Measurements from ENCODE around the gene FEV. TPM values are rescaled to one million over a fixed set of nuclear protein-coding genes. Genes with fewer than 3 reads are reported as not detected.

Gene FEV
- total RNA-seq, 1 experiment from 2014 or later: not detected

DNA sequence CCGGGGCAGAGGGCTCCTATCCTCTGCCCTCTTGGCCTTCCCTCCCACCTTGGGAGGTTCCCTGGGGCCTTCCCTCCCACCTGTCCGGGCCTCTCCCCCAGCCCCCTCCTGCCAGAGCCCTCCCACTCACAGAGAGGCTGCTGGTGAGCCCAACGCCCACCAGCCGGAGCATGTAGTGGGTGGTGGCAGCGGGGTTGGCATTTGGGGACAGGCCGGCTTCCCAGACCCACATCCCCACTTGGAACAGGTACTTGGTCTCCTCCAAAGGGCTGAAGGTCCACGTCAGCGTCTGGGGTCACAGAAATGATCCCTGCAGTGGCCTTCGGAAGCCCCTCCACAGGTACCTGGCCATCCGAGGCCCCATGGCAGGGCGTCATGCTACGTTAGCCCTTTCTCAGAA is 37.1 kb upstream of the FEV start:
- no peak overlapping the region for H3K27ac ChIP-seq
- H3K4me1 ChIP-seq: no peaks in the 10 kb centered on the region
- no peaks in the 10 kb centered on the region for H3K9me3 ChIP-seq (replicated peaks)
- no peak overlapping the region for H3K4me3 ChIP-seq
- no peaks in the 10 kb centered on the region for H3K36me3 ChIP-seq
- no peak for DNase-seq
- H3K27me3 ChIP-seq: peaks cover 5% of the 10 kb centered on the region; the same call in 1 of the 2 replicates

DNA sequence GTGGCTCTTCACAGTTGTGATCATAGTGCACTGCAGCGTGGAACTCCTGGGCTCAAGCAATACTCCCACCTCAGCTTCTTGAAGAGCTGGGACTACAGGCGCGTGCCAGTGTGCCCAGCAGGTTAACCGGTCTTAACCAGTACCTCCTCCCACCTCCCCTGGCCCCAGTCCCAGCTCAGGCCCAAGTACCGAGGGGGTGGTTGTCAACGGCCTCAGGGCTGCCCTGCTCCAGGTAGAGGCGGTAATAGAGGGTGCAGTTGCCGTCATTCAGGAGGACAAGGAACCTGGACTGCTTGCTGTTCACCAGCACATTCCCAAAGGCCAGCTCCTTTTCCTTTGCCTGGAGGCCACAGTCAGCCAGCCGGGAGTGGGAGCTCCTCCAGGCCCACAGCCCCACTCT is 36.6 kb upstream of the FEV start:
- Histone ChIP-seq H3K27me3 (peaks cover 3% of the 10 kb centered on the region; the same call in 1 of the 2 replicates), H3K4me1 (no peaks in the 10 kb centered on the region), H3K27ac (no peak overlapping the region), H3K9me3 (replicated peaks) (no peaks in the 10 kb centered on the region), H3K4me3 (no peak overlapping the region), H3K36me3 (no peaks in the 10 kb centered on the region)
- DNase-seq: no peak

DNA sequence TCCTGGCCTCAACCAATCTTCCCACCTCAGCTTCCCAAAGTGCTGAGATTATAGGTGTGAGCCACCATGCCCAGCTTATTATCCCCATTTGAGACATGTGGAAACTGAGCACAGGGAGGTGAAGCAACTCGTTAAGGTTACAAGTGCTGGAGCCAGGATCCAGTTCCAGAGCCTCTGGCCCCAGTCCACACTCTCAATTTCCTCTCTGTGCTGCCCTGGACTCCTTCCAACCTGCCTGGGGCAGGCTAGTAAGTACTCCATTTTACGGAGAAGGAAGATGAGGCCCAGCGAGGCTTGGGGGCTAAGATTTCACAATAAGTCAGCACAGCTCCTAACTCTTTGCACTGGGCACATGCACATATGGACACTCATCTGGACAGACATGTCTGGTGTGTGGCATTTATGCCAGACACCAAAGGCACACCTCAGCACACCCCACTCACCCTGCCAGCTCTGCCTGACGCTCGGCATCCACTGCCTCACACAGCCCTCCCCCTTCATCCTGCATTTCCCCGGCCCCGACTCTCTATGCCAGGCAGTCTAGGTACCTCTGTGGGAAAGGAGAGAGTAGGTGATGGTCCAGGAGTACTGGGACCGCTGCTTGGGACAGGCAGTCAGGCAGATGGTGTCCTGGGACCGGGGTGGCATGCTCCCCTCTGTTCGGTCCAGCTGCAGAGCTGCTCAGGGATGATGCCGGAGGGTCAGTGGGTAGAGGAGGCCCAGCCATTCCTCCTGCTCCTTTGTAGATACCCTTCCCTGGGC is 35.8 kb upstream of the FEV start:
- H3K9me3 ChIP-seq (replicated peaks): no peaks in the 10 kb centered on the region
- DNase-seq: no peak
- no peak overlapping the region for H3K27ac ChIP-seq
- no peaks in the 10 kb centered on the region for H3K4me1 ChIP-seq
- no peak overlapping the region for H3K4me3 ChIP-seq
- H3K27me3 ChIP-seq: no peaks in the 10 kb centered on the region; the same call in 1 of the 2 replicates
- no peaks in the 10 kb centered on the region for H3K36me3 ChIP-seq

DNA sequence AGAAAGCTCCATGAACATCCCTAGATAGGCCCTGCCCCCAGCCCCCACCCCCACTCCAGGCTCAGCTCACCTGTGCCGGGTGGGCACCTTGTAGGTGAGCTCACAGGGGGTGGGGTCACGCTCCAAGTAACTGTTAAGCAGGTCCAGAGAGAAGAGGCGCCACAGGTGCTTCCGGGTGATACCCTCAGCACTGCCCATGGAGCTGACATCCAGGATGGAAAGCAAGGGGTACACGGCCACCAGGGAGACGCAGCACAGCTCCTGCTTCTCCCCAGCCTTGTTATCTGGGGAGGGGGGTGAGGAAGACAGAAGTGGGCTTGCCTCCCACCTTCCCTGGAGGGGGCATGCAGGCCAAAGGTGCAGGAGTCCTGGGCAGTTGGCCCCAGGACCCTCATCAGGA is 34.5 kb upstream of the FEV start:
- Histone ChIP-seq H3K4me3 (no peak overlapping the region), H3K27ac (no peak overlapping the region), H3K9me3 (replicated peaks) (no peaks in the 10 kb centered on the region), H3K27me3 (no peaks in the 10 kb centered on the region; the same call in 1 of the 2 replicates), H3K36me3 (no peaks in the 10 kb centered on the region), H3K4me1 (no peaks in the 10 kb centered on the region)
- DNase-seq: no peak

DNA sequence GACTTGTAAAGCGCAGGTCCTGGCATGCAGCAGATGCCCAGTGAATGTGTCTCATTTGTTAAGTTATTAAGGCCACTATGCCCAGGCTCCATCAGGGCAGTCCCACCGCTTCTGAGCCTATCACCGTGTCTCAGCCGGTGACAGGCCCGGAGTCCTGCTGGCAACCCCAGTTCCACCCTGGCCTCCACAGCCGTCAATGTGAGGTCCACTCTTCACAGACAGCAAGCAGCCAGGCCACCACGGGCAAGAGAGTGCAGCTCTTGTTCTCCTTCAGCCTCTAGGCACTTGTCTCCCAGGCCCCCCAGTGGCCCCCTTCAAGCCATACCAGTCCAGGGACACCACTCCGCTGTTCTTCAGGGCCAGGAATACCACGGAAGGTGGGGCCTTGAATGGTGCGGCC is 33.7 kb upstream of the FEV start:
- Histone ChIP-seq H3K4me3 (no peak overlapping the region), H3K27me3 (no peaks in the 10 kb centered on the region; the same call in 1 of the 2 replicates), H3K9me3 (replicated peaks) (no peaks in the 10 kb centered on the region), H3K36me3 (no peaks in the 10 kb centered on the region), H3K4me1 (no peaks in the 10 kb centered on the region), H3K27ac (no peak overlapping the region)
- no peak for DNase-seq

DNA sequence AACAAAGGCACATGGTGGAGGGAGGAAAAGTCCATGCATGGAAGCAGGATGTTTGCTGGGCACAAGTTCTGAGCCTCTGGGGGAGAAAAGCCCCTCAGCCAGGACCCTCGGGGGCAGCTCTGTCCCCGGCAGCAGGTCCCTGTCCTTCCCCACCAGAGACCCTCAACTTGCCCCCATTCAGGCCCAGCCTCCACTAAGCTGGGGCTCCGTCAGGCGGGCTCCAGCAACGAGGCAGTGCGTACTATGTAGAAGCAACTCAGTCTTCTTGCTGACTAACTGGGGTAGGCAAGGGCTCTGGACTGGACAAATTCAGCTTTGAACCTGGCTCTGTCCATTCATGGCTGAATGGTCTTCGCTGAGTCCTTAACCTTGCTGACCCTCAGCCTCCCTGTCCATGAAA is 33.3 kb upstream of the FEV start:
- DNase-seq: no peak
- Histone ChIP-seq H3K27me3 (no peaks in the 10 kb centered on the region; the same call in 1 of the 2 replicates), H3K4me3 (no peak overlapping the region), H3K9me3 (replicated peaks) (no peaks in the 10 kb centered on the region), H3K36me3 (no peaks in the 10 kb centered on the region), H3K4me1 (no peaks in the 10 kb centered on the region), H3K27ac (no peak overlapping the region)

DNA sequence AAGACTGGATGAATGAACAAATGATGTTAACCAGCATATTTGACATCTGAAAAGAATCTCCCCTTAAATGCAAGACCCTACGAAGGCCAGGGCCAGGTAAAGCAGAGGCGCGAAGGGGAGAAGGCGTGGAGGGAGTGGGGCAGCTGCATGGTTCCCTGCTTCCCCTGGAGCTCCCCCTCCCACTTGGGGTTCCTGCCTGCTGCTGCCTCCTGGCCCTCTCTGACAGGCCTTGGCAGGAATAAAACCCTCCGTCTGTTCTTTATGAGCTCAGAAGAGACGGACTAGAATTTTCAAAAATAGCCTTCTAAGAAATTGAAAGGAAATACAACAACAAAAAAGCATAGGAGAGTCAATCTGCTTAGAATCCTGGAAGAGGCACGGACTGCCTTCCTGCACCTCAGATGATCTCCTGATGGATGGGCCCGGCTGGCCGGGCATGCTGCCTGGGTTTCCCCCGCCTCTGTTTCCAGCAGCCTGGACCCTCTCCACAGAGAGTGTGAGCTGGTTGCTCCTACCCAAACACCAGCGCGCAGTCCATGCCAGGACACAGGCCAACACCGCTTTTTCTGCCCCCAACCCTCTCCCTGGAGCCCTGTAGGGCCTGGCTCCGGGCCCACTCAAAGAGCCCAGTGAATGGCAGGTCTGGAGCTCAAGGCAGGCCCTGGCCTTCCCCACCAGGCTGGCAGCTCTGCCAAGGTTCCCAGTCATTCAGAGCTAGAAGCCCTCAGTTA is 32.4 kb upstream of the FEV start:
- Histone ChIP-seq H3K4me3 (no peak overlapping the region), H3K36me3 (no peaks in the 10 kb centered on the region), H3K9me3 (replicated peaks) (no peaks in the 10 kb centered on the region), H3K27me3 (no peaks in the 10 kb centered on the region; the same call in 1 of the 2 replicates), H3K4me1 (no peaks in the 10 kb centered on the region), H3K27ac (no peak overlapping the region)
- no peak for DNase-seq

DNA sequence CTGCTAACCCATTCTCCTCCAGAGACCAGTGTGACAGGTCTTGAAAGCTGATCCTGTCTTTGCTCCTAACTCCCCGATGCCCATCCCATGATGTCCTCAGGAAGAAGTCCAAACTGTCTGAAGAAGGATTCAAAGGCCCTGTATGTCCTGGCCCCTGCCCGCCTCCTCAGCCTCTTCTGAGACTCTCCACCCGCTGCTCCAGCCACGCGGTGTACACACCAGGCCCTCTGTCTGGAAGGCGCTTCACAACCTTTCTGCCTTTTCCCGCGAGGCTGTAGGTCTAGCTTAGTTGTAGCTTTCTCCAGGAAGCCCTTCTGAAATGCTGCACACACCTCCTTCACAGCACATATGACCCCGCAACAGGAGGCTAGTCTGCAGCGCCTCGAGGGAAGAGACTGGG is 31.7 kb upstream of the FEV start:
- H3K4me3 ChIP-seq: no peak overlapping the region
- no peaks in the 10 kb centered on the region for H3K9me3 ChIP-seq (replicated peaks)
- no peaks in the 10 kb centered on the region; the same call in 1 of the 2 replicates for H3K27me3 ChIP-seq
- no peaks in the 10 kb centered on the region for H3K4me1 ChIP-seq
- no peak for DNase-seq
- H3K36me3 ChIP-seq: no peaks in the 10 kb centered on the region
- no peak overlapping the region for H3K27ac ChIP-seq

DNA sequence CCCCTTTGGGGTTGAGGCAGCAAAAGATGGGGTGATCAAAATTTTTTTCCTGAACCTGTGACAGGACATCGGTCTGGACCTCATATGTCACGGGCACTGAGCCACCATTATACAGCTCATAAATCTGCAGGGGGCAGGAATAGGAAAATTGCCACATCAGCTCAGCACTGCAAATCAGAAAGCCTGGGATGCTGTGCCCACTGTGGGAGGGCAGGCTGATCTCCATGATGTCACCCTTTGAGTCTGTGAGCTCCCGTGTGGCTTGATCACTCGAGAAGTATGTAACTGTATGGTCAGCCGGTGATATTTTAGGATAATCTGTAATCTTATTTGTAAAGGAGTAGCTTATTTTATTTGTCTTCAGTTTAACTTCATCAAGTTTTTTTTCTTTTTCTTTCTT is 25.9 kb upstream of the FEV start:
- DNase-seq: no peak
- Histone ChIP-seq H3K4me3 (no peak overlapping the region), H3K27me3 (no peaks in the 10 kb centered on the region)

DNA sequence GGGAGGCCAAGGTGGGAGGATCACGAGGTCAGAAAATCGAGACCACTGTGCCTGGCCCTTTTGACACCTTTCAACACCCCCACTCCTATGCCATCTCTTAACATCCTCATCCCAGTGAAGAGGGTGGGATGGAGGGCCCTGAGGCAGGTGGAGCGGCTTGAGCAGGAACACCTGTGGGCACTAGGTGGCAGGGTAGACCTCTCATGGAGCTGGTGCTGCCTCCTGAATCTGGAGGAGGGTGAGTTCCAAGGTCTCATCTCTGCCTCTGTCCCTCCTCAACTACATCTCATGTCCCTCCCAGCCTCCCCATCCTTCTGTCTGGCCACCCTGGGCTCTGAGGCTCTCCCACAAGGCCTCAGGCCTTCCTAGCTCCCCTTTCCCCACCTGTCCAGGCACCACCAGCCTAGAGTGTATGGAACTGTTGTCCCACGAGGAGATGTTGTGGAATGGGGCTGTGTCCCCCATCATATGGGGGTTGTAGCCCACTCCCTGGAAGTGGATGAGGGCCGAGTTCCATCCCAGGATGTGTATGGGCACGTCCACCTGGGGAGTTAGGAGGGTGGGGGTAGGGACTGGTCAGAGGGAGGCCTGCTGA is 25.3 kb upstream of the FEV start:
- DNase-seq: peak in 1 of 2 experiments; percentile 16
- Histone ChIP-seq H3K4me3 (no peak overlapping the region), H3K36me3 (no peaks in the 10 kb centered on the region), H3K4me1 (no peaks in the 10 kb centered on the region), H3K27ac (no peak overlapping the region), H3K9me3 (replicated peaks) (no peaks in the 10 kb centered on the region), H3K27me3 (no peaks in the 10 kb centered on the region)

More for the DNA sequence above, 25.9 kb upstream of the FEV start:
- Histone ChIP-seq H3K27ac (no peak overlapping the region), H3K9me3 (replicated peaks) (no peaks in the 10 kb centered on the region), H3K36me3 (no peaks in the 10 kb centered on the region), H3K4me1 (no peaks in the 10 kb centered on the region)

DNA sequence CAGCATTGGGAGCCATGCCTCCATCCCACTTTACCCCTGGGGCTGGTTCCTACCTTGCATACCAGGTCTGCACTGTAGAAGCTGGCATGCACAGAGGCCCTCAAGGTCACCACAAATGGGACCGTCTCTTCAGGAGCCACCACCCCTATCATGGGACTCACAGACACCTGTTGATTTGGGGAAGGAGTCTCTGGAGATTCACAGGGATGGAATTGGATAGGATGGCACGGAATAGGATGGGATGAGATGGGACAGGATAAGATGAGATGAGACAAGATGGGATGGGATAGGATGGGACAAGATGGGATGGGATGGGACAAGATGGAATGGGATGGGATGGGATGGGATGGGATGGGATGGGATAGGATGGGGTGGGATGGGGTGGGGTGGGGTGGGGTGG is 24.3 kb upstream of the FEV start:
- Histone ChIP-seq H3K27me3 (no peaks in the 10 kb centered on the region), H3K4me1 (no peaks in the 10 kb centered on the region), H3K36me3 (no peaks in the 10 kb centered on the region), H3K4me3 (no peak overlapping the region), H3K9me3 (replicated peaks) (no peaks in the 10 kb centered on the region), H3K27ac (no peak overlapping the region)
- DNase-seq: no peak

DNA sequence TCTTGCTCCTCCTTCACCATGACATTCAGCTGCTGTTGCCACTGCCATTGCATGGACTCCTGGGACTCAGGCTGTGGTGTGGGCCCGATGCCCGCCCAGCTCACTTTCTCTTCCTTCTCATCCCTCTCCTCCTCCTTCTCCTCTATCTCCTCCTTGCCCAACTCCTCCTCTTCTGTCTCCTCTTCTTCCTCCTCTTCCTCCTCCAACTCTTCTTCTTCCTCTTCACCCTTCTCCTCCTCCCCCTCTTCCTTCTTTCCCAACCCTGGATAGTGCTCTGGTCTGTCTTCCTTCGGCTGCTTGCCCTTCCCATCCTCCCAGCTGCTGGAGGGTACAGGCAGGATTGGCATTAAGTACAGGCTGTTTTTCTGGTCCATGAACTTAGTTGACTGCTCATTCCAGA is 19.0 kb upstream of the FEV start:
- no peaks in the 10 kb centered on the region for H3K27me3 ChIP-seq

DNA sequence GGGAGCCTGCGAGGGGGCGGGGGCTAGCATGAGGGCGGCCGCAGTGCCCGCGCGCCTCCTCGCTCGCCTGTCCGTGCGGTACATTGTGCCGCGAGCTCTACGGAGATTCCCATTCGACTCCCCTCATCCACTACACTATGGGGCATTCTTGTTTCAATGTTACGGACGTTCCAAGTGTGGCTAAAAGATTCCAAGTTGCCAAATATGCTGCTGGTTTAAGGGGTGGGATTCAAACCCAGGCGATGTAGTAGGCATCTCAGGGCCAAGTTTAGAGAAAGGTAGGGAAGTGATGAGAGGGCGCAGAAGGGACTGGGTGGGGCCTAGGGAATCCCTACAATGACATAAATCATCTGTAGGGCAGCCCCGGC is 18.3 kb upstream of the FEV start:
- H3K9me3 ChIP-seq (replicated peaks): no peaks in the 10 kb centered on the region
- peaks cover 11% of the 10 kb centered on the region for H3K4me1 ChIP-seq
- no peak overlapping the region for H3K4me3 ChIP-seq
- no peak overlapping the region for H3K27ac ChIP-seq
- H3K36me3 ChIP-seq: no peaks in the 10 kb centered on the region
- no peaks in the 10 kb centered on the region for H3K27me3 ChIP-seq
- DNase-seq: no peak

More for the DNA sequence above, 19.0 kb upstream of the FEV start:
- H3K4me3 ChIP-seq: no peak overlapping the region
- no peak overlapping the region for H3K27ac ChIP-seq
- peaks cover 6% of the 10 kb centered on the region; the same call in 1 of the 2 replicates for H3K4me1 ChIP-seq
- DNase-seq: no peak
- no peaks in the 10 kb centered on the region for H3K9me3 ChIP-seq (replicated peaks)
- H3K36me3 ChIP-seq: no peaks in the 10 kb centered on the region

DNA sequence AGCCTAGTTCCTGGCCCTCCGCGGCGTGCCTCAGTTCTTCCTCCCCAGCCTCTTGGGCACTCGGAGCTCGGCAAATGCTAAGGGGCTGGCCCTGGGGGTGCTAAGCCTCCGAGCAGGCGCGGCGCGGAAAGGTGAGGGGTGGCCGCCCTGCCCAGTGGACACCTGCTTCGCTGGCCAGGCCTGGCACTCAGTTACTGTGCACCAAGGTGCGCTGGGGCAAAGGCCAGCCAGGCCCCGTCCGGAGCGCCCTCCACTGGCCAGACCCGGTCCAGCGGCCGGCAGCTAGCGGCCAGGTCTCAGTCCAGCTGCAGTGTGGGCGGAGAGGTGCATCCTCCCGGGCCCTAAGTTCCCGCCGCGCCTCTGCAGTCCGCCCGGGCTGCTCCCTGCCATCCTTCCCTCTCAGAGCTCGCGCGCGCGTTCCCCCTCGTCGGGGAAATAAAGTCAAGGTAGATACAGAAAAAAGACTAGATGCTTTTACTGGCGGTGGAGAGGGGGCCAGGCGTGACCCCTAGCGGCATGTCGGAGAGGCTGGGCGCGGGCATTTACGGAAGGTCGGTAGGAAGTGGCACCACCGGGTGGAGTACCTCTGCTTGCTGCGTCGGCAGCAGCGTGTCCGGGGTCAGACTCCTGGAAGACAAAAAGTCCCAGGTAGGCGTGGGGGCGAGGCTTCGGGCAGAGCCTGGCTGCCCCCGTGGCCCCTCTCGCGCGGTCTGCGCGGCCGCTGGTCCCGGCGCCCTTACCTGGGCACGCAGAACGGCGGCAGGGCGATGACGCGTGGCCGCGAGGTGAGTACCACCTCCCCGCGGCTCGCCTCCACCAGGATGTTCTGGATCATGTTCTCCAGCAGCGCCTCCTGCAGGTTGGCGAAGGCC is 17.6 kb upstream of the FEV start:
- no peak for DNase-seq
- H3K27me3 ChIP-seq: no peaks in the 10 kb centered on the region
- peaks cover 17% of the 10 kb centered on the region for H3K4me1 ChIP-seq
- H3K27ac ChIP-seq: no peak overlapping the region
- no peak overlapping the region for H3K4me3 ChIP-seq
- H3K36me3 ChIP-seq: no peaks in the 10 kb centered on the region
- no peaks in the 10 kb centered on the region for H3K9me3 ChIP-seq (replicated peaks)
